ENCODE data around the gene TH. TPM values are rescaled to one million over a fixed set of nuclear protein-coding genes. Genes with fewer than 3 reads are reported as not detected.

Gene TH
- total RNA-seq, 1 experiment from 2014 or later, result not detected

DNA sequence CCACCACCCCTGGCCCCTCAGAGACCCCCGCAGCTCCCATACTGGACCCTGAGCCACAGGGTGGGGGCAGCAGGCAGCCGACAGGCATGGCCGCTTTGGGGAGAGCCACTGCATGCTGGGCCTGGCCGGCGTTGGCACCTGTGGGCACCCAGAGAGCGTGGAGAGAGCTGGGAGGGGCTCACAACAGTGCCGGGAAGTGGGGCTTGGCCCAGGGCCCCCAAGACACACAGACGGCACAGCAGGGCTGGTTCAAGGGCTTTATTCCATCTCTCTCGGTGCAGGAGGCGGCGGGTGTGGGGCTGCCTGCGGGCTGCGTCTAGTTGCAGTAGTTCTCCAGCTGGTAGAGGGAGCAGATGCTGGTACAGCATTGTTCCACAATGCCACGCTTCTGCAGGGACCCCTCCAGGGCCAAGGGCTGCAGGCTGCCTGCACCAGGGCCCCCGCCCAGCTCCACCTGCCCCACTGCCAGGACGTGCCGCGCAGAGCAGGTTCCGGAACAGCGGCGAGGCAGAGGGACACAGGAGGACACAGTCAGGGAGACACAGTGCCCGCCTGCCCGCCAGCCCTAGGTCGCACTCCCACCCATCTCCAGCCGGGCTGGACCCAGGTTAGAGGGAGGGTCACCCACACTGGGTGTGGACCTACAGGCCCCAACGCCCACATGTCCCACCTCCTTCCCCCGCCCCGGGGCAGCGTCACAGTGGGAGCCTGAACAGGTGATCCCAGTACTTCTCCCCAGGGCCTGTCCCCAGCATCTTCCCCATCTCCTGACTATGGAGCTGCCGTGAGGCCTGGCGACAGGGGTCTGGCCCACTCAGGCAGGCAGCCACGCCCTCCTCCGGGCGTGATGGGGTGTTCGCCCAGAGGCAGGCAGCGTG, 11.8 kb downstream of the TH start:
- no peak for ATAC-seq
- POLR2A ChIA-PET, result interaction anchor here (0.7 kb wide), 2 partner anchors 20 to 192 kb away, joined by 3 to 8 read pairs; no protein-coding TSS in a partner anchor
- intact Hi-C loops (cut with micrococcal nuclease; ENCODE audit: unreplicated experiment), result loop anchor here (5.0 kb wide), 1 partner anchor 287 kb away; no protein-coding TSS in a partner anchor
- TF ChIP-seq, protein P1, sequence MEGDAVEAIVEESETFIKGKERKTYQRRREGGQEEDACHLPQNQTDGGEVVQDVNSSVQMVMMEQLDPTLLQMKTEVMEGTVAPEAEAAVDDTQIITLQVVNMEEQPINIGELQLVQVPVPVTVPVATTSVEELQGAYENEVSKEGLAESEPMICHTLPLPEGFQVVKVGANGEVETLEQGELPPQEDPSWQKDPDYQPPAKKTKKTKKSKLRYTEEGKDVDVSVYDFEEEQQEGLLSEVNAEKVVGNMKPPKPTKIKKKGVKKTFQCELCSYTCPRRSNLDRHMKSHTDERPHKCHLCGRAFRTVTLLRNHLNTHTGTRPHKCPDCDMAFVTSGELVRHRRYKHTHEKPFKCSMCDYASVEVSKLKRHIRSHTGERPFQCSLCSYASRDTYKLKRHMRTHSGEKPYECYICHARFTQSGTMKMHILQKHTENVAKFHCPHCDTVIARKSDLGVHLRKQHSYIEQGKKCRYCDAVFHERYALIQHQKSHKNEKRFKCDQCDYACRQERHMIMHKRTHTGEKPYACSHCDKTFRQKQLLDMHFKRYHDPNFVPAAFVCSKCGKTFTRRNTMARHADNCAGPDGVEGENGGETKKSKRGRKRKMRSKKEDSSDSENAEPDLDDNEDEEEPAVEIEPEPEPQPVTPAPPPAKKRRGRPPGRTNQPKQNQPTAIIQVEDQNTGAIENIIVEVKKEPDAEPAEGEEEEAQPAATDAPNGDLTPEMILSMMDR (IDR thresholded peaks at IDR 0.05), result no peak
- TF ChIP-seq, protein P2, sequence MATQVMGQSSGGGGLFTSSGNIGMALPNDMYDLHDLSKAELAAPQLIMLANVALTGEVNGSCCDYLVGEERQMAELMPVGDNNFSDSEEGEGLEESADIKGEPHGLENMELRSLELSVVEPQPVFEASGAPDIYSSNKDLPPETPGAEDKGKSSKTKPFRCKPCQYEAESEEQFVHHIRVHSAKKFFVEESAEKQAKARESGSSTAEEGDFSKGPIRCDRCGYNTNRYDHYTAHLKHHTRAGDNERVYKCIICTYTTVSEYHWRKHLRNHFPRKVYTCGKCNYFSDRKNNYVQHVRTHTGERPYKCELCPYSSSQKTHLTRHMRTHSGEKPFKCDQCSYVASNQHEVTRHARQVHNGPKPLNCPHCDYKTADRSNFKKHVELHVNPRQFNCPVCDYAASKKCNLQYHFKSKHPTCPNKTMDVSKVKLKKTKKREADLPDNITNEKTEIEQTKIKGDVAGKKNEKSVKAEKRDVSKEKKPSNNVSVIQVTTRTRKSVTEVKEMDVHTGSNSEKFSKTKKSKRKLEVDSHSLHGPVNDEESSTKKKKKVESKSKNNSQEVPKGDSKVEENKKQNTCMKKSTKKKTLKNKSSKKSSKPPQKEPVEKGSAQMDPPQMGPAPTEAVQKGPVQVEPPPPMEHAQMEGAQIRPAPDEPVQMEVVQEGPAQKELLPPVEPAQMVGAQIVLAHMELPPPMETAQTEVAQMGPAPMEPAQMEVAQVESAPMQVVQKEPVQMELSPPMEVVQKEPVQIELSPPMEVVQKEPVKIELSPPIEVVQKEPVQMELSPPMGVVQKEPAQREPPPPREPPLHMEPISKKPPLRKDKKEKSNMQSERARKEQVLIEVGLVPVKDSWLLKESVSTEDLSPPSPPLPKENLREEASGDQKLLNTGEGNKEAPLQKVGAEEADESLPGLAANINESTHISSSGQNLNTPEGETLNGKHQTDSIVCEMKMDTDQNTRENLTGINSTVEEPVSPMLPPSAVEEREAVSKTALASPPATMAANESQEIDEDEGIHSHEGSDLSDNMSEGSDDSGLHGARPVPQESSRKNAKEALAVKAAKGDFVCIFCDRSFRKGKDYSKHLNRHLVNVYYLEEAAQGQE (IDR thresholded peaks at IDR 0.05; ENCODE audit: insufficient read depth in 1 of 2, low read depth in 2 of 2, low read length in 1 of 2), result no peak
- no peak for TF ChIP-seq TCF7L2 (IDR thresholded peaks at IDR 0.05; ENCODE audit: low read depth, low read length)
- TF ChIP-seq SIN3A (IDR thresholded peaks at IDR 0.05; ENCODE audit: borderline replicate concordance, insufficient read depth, low read depth, low read length), result no peak
- CTCF ChIA-PET, result interaction anchor here (0.6 to 1.1 kb wide), 2 partner anchors 10 to 277 kb away, joined by 3 to 4 read pairs; no protein-coding TSS in a partner anchor
- in situ Hi-C loops (cut with HindIII; ENCODE audit: low pct_unique_long_range_greater_than_20kb, low sequenced_read_pairs), result no loop called here
- H3K27ac ChIP-seq (ENCODE audit: low read length), result no peak overlapping the region
- H3K4me3 ChIP-seq (ENCODE audit: low read depth in 2 of 2, low read length in 2 of 2), result no peak overlapping the region
- H3K4me1 ChIP-seq (ENCODE audit: control insufficient read depth, insufficient read depth, low read length), result peaks cover 4% of the 10 kb centered on the region
- H3K9me3 ChIP-seq (ENCODE audit: control insufficient read depth, insufficient read depth, low read depth, low read length), result no peaks in the 10 kb centered on the region
- H3K27me3 ChIP-seq (ENCODE audit: control insufficient read depth, insufficient read depth, low read length), result no peaks in the 10 kb centered on the region
- BruUV-seq (replicated peaks), result no TSS peak
- no peaks in the 10 kb centered on the region for H3K36me3 ChIP-seq (ENCODE audit: control insufficient read depth, insufficient read depth, low read length)
- DNase-seq (ENCODE audit: low read depth, low spot score), result no peak

DNA sequence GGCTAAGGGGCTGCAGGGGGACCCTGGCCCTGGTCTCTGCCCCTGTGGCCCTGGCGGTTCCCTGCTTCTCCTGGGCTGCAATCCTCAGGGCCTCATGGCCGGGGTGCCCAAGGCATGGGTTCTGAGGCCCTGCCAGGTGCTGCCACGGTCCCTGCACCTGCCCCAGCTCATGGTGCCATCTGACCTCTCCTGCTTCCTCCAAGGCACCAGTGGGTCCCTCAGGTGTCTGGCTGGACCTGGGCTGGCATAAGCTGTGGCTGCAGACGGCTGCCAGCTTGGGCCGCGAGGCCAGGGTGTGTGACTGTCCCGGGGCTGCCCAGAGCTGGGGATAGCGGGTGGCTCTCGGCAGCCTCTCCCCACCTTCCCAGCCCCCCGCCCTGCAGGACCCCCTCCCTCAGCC, 12.6 kb downstream of the TH start:
- Histone ChIP-seq H3K27me3 (ENCODE audit: control insufficient read depth, insufficient read depth, low read length) (no peaks in the 10 kb centered on the region), H3K4me1 (ENCODE audit: control insufficient read depth, insufficient read depth, low read length) (peaks cover 4% of the 10 kb centered on the region), H3K36me3 (ENCODE audit: control insufficient read depth, insufficient read depth, low read length) (no peaks in the 10 kb centered on the region), H3K27ac (ENCODE audit: low read length) (no peak overlapping the region), H3K9me3 (ENCODE audit: control insufficient read depth, insufficient read depth, low read depth, low read length) (no peaks in the 10 kb centered on the region), H3K4me3 (ENCODE audit: low read depth in 2 of 2, low read length in 2 of 2) (no peak overlapping the region)
- POLR2A ChIA-PET, result interaction anchor here (0.7 kb wide), 1 partner anchor 19 kb away, joined by 8 read pairs; no protein-coding TSS in a partner anchor
- in situ Hi-C loops (cut with HindIII; ENCODE audit: low pct_unique_long_range_greater_than_20kb, low sequenced_read_pairs) (no loop called here), intact Hi-C loops (cut with micrococcal nuclease; ENCODE audit: unreplicated experiment) (loop anchor here (5.0 kb wide), 1 partner anchor 287 kb away; no protein-coding TSS in a partner anchor)
- ATAC-seq (no peak), DNase-seq (ENCODE audit: low read depth, low spot score) (no peak)
- TF ChIP-seq, protein P2 (IDR thresholded peaks at IDR 0.05; ENCODE audit: insufficient read depth in 1 of 2, low read depth in 2 of 2, low read length in 1 of 2), result no peak
- TF ChIP-seq TCF7L2 (IDR thresholded peaks at IDR 0.05; ENCODE audit: low read depth, low read length) (no peak), POLR2AphosphoS5 (IDR thresholded peaks at IDR 0.05; ENCODE audit: low read depth, low read length) (no peak)
- no TSS peak for BruUV-seq (replicated peaks)
- CTCF ChIA-PET, result interaction anchor here (0.5 to 1.0 kb wide), 2 partner anchors 9 to 121 kb away, joined by 3 to 11 read pairs; no protein-coding TSS in a partner anchor

All from Panc1 (cell line).